ENCODE results near the gene SLC25A47.

The SLC25A47 gene

GRCh38 chr14:100322138-100322957 lies 791 bp upstream of the SLC25A47 start:
- Histone ChIP-seq H3K4me1 (ENCODE audit: control insufficient read depth, low read depth, low read length) (no peaks in the 10 kb centered on the region), H3K36me3 (ENCODE audit: control insufficient read depth, low read depth, low read length) (no peaks in the 10 kb centered on the region), H3K27ac (ENCODE audit: low read length) (no peak overlapping the region), H3K9me3 (ENCODE audit: control insufficient read depth, low read depth, low read length) (no peaks in the 10 kb centered on the region), H3K27me3 (ENCODE audit: control insufficient read depth, insufficient read depth, low read length) (no peaks in the 10 kb centered on the region), H3K9ac (ENCODE audit: low read length) (no peak overlapping the region), H3K4me3 (ENCODE audit: low read length) (no peak overlapping the region)

DNA sequence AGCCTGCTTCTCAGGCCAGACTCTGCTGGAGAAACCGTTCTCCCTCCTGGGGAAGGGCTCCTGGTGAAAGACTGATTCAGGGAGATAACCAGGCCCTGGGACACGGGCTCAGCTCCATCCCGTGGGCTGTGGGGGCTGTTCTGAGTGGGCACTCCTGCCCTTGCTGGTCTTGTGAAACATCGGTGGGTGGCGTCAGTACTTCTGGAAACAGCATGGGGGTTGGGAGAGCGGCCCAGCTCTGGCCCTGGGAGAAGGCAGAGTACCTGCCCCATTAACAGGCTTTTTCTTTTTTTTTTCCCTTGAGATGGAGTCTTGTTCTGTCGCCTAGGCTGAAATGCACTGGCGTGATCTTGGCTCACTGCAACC lies 786 bp downstream of the SLC25A47 start:
- Histone ChIP-seq H3K27ac (ENCODE audit: low read length) (no peak overlapping the region), H3K27me3 (ENCODE audit: control insufficient read depth, insufficient read depth, low read length) (no peaks in the 10 kb centered on the region), H3K4me3 (ENCODE audit: low read length) (no peak overlapping the region), H3K4me1 (ENCODE audit: control insufficient read depth, low read depth, low read length) (no peaks in the 10 kb centered on the region), H3K36me3 (ENCODE audit: control insufficient read depth, low read depth, low read length) (no peaks in the 10 kb centered on the region), H3K9me3 (ENCODE audit: control insufficient read depth, low read depth, low read length) (no peaks in the 10 kb centered on the region), H3K9ac (ENCODE audit: low read length) (no peak overlapping the region)

DNA sequence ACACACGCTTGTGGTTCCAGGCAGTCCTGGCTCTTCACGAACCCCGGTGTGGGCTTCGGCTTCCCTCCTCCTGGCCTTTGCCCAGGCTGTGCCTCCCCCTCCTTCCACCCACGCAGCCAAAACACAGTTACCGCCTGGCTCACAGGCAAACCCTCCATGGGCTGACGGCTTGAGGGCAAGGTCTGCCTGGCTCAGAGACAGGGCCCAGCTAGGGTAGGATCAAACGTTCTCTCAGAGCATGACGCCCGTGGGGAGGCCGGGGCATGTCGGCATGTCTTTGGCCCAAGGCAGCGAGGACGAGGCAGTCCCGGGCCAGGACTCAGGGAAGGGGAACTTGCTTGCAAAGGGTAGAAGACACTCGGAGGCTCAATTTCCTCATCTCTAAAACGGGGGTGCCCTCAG lies 2.1 kb downstream of the SLC25A47 start:
- Histone ChIP-seq H3K4me3 (ENCODE audit: low read length) (no peak overlapping the region), H3K36me3 (ENCODE audit: control insufficient read depth, low read depth, low read length) (no peaks in the 10 kb centered on the region), H3K27me3 (ENCODE audit: control insufficient read depth, insufficient read depth, low read length) (no peaks in the 10 kb centered on the region), H3K27ac (ENCODE audit: low read length) (no peak overlapping the region), H3K9ac (ENCODE audit: low read length) (no peak overlapping the region), H3K9me3 (ENCODE audit: control insufficient read depth, low read depth, low read length) (no peaks in the 10 kb centered on the region), H3K4me1 (ENCODE audit: control insufficient read depth, low read depth, low read length) (no peaks in the 10 kb centered on the region)

DNA sequence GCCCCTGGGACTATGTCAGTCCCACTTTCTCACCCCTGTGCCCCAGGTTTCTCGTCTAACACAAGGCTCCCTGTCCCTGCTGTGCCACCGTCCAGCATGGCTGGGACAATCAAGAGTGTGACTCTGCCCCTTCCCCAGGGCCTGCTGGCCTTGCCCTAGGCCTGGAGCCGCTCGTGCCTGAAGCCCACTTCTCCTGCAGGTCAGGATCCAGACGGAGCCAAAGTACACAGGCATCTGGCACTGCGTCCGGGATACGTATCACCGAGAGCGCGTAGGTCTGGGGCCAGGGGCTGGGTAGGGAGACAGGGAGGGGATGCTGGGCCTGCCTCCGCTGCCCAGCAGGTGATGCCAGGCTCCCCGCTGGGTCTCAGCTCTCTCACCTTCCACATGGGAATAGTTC lies 2.8 kb downstream of the SLC25A47 start:
- no peaks in the 10 kb centered on the region for H3K4me1 ChIP-seq (ENCODE audit: control insufficient read depth, low read depth, low read length)
- no peak overlapping the region for H3K27ac ChIP-seq (ENCODE audit: low read length)
- H3K4me3 ChIP-seq (ENCODE audit: low read length) = no peak overlapping the region
- H3K36me3 ChIP-seq (ENCODE audit: control insufficient read depth, low read depth, low read length) = no peaks in the 10 kb centered on the region
- no peaks in the 10 kb centered on the region for H3K27me3 ChIP-seq (ENCODE audit: control insufficient read depth, insufficient read depth, low read length)
- no peaks in the 10 kb centered on the region for H3K9me3 ChIP-seq (ENCODE audit: control insufficient read depth, low read depth, low read length)
- no peak overlapping the region for H3K9ac ChIP-seq (ENCODE audit: low read length)

DNA sequence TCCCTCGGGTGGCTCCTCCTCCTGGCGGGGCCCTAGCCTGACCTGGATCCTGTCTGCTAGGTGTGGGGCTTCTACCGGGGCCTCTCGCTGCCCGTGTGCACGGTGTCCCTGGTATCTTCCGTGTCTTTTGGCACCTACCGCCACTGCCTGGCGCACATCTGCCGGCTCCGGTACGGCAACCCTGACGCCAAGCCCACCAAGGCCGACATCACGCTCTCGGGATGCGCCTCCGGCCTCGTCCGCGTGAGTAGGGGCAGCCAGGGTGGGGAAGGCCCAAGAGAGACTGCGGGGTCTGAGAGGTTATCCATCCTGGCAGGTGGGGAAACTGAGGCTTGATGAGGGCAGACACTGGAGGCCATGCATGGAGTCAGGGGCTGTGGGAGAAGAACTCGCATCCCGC lies 4.0 kb downstream of the SLC25A47 start:
- Histone ChIP-seq H3K4me1 (ENCODE audit: control insufficient read depth, low read depth, low read length) (no peaks in the 10 kb centered on the region), H3K36me3 (ENCODE audit: control insufficient read depth, low read depth, low read length) (no peaks in the 10 kb centered on the region), H3K4me3 (ENCODE audit: low read length) (no peak overlapping the region), H3K9me3 (ENCODE audit: control insufficient read depth, low read depth, low read length) (no peaks in the 10 kb centered on the region), H3K9ac (ENCODE audit: low read length) (no peak overlapping the region), H3K27ac (ENCODE audit: low read length) (no peak overlapping the region), H3K27me3 (ENCODE audit: control insufficient read depth, insufficient read depth, low read length) (no peaks in the 10 kb centered on the region)

DNA sequence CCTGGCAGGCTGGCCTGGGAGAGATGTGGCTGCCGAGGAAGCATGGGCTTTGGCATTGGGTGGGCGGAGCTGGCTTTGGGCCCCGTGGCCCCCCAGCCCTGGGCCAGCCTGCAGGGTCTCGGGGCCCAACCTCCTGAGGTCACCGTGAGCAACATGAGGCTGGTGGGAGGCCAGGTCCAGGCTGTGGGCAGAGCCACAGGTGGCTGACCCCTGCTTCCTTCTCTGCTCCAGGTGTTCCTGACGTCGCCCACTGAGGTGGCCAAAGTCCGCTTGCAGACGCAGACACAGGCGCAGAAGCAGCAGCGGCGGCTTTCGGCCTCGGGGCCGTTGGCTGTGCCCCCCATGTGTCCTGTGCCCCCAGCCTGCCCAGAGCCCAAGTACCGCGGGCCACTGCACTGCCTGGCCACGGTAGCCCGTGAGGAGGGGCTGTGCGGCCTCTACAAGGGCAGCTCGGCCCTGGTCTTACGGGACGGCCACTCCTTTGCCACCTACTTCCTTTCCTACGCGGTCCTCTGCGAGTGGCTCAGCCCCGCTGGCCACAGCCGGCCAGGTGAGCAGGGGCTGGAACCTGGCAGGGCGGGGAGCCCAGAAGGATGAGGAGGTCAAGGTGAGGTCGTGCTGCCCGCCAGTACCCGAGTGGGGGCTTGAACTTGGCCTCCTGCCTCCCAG lies 5.5 kb downstream of the SLC25A47 start:
- peaks cover under 1% of the 10 kb centered on the region for H3K36me3 ChIP-seq (ENCODE audit: control insufficient read depth, low read depth, low read length)
- H3K4me1 ChIP-seq (ENCODE audit: control insufficient read depth, low read depth, low read length) = no peaks in the 10 kb centered on the region
- H3K9ac ChIP-seq (ENCODE audit: low read length) = no peak overlapping the region
- H3K4me3 ChIP-seq (ENCODE audit: low read length) = no peak overlapping the region
- H3K9me3 ChIP-seq (ENCODE audit: control insufficient read depth, low read depth, low read length) = no peaks in the 10 kb centered on the region
- no peaks in the 10 kb centered on the region for H3K27me3 ChIP-seq (ENCODE audit: control insufficient read depth, insufficient read depth, low read length)
- H3K27ac ChIP-seq (ENCODE audit: low read length) = no peak overlapping the region

DNA sequence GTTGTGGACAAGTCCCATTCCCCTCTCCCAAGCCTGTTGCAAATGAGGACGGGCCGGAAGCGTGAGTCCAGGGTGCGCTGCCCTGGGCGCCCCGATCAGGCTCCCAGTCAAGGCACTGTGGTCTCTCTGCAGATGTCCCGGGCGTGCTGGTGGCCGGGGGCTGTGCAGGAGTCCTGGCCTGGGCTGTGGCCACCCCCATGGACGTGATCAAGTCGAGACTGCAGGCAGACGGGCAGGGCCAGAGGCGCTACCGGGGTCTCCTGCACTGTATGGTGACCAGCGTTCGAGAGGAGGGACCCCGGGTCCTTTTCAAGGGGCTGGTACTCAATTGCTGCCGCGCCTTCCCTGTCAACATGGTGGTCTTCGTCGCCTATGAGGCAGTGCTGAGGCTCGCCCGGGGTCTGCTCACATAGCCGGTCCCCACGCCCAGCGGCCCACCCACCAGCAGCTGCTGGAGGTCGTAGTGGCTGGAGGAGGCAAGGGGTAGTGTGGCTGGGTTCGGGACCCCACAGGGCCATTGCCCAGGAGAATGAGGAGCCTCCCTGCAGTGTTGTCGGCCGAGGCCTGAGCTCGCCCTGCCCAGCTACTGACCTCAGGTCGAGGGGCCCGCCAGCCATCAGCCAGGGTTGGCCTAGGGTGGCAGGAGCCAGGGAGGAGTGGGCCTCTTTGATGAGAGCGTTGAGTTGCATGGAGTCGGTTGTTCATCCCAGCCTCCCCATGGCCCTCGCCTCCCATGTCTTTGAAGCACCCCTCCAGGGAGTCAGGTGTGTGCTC lies 6.3 kb downstream of the SLC25A47 start:
- no peaks in the 10 kb centered on the region for H3K27me3 ChIP-seq (ENCODE audit: control insufficient read depth, insufficient read depth, low read length)
- no peaks in the 10 kb centered on the region for H3K4me1 ChIP-seq (ENCODE audit: control insufficient read depth, low read depth, low read length)
- H3K4me3 ChIP-seq (ENCODE audit: low read length) = no peak overlapping the region
- H3K27ac ChIP-seq (ENCODE audit: low read length) = no peak overlapping the region
- peaks cover 4% of the 10 kb centered on the region for H3K36me3 ChIP-seq (ENCODE audit: control insufficient read depth, low read depth, low read length)
- no peaks in the 10 kb centered on the region for H3K9me3 ChIP-seq (ENCODE audit: control insufficient read depth, low read depth, low read length)
- H3K9ac ChIP-seq (ENCODE audit: low read length) = no peak overlapping the region

DNA sequence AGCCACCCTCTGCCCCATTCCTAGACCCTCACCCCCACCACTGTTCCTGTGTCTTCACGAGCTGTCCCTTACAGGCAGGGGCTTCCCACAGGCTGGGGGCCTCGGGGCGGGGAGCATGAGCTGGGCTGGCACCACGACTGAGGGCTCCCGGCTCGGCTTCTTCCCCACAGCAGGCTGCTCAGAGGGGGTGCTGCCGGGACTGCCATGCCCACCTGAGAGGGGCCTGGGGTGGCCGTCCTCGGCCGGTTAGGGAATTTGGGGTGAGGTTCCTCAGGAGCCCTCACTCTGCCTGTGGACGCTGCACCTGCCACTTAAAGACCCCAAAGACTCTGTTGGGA lies 6.8 kb downstream of the SLC25A47 start:
- H3K27me3 ChIP-seq (ENCODE audit: control insufficient read depth, insufficient read depth, low read length) = no peaks in the 10 kb centered on the region
- no peak overlapping the region for H3K4me3 ChIP-seq (ENCODE audit: low read length)
- H3K9ac ChIP-seq (ENCODE audit: low read length) = no peak overlapping the region
- peaks cover 4% of the 10 kb centered on the region for H3K36me3 ChIP-seq (ENCODE audit: control insufficient read depth, low read depth, low read length)
- H3K9me3 ChIP-seq (ENCODE audit: control insufficient read depth, low read depth, low read length) = no peaks in the 10 kb centered on the region
- H3K27ac ChIP-seq (ENCODE audit: low read length) = no peak overlapping the region
- no peaks in the 10 kb centered on the region for H3K4me1 ChIP-seq (ENCODE audit: control insufficient read depth, low read depth, low read length)

- H3K9me3 ChIP-seq (ENCODE audit: control insufficient read depth, low read depth, low read length) = no peaks in the 10 kb centered on the region
- no peak overlapping the region for H3K9ac ChIP-seq (ENCODE audit: low read length)
- no peak overlapping the region for H3K4me3 ChIP-seq (ENCODE audit: low read length)
- no peaks in the 10 kb centered on the region for H3K4me1 ChIP-seq (ENCODE audit: control insufficient read depth, low read depth, low read length)
- no peak overlapping the region for H3K27ac ChIP-seq (ENCODE audit: low read length)
- peaks cover 4% of the 10 kb centered on the region for H3K36me3 ChIP-seq (ENCODE audit: control insufficient read depth, low read depth, low read length)
- no peaks in the 10 kb centered on the region for H3K27me3 ChIP-seq (ENCODE audit: control insufficient read depth, insufficient read depth, low read length)
Observed at GRCh38 chr14:100330388-100330931, 7.3 kb downstream of the SLC25A47 start.

GRCh38 chr14:100332071-100332639 lies 9.0 kb downstream of the SLC25A47 start:
- H3K27ac ChIP-seq (ENCODE audit: low read length) = no peak overlapping the region
- peaks cover 14% of the 10 kb centered on the region for H3K36me3 ChIP-seq (ENCODE audit: control insufficient read depth, low read depth, low read length)

GRCh38 chr14:100332797-100333196 lies 9.7 kb downstream of the SLC25A47 start:
- Histone ChIP-seq H3K9ac (ENCODE audit: low read length) (no peak overlapping the region), H3K27ac (ENCODE audit: low read length) (no peak overlapping the region), H3K36me3 (ENCODE audit: control insufficient read depth, low read depth, low read length) (peaks cover 14% of the 10 kb centered on the region), H3K27me3 (ENCODE audit: control insufficient read depth, insufficient read depth, low read length) (no peaks in the 10 kb centered on the region), H3K4me1 (ENCODE audit: control insufficient read depth, low read depth, low read length) (no peaks in the 10 kb centered on the region), H3K4me3 (ENCODE audit: low read length) (no peak overlapping the region), H3K9me3 (ENCODE audit: control insufficient read depth, low read depth, low read length) (no peaks in the 10 kb centered on the region)

More at GRCh38 chr14:100332071-100332639, 9.0 kb downstream of the SLC25A47 start:
- Histone ChIP-seq H3K9ac (ENCODE audit: low read length) (no peak overlapping the region), H3K27me3 (ENCODE audit: control insufficient read depth, insufficient read depth, low read length) (no peaks in the 10 kb centered on the region), H3K9me3 (ENCODE audit: control insufficient read depth, low read depth, low read length) (no peaks in the 10 kb centered on the region), H3K4me3 (ENCODE audit: low read length) (no peak overlapping the region), H3K4me1 (ENCODE audit: control insufficient read depth, low read depth, low read length) (no peaks in the 10 kb centered on the region)

All from iPS-18a (cell line).